Activated CD8-positive, alpha-beta memory T cell treated with anti-CD3 and anti-CD28 coated beads, Interleukin-2, amount 50 U/mL, for 48 hours (primary cell): ENCODE results near the gene IREB2.

Experiments used
- DNase-seq: peaks from one replicate; pipeline ENCODE4 v3.0.0-alpha.2; 2020

IREB2 gene

DNA sequence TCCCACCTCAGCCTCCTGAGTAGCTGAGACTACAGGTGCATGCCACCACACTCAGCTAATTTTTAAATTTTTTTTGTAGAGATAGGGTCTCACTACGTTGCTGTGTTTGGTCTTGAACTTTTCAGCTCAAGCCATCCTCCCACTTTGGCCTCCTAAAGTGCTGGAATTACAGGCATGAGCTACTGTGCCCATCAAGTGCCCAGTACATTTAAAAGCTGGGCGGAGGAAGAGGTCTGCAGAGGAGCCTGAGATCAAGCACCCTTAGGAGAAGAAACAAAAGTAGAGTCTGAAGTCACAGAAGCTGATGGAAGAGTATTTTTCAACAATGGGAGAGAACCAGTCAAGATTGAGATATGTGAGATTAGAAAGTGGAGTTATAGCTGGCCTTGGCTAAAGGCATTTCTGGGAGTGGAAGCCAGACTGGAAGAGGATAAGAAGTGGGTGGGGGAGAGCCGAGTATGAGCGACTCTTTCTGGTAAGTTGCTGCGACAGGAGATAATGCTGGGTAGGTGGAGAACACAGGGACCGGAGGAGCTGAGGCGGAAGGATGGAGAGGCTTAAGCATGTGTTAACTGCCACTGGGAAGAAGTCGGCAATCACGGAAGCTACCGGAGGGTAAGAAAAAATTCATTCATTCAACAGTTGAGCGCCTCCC is 782 bp upstream of the IREB2 start:
- peak; percentile 51 for DNase-seq

DNA sequence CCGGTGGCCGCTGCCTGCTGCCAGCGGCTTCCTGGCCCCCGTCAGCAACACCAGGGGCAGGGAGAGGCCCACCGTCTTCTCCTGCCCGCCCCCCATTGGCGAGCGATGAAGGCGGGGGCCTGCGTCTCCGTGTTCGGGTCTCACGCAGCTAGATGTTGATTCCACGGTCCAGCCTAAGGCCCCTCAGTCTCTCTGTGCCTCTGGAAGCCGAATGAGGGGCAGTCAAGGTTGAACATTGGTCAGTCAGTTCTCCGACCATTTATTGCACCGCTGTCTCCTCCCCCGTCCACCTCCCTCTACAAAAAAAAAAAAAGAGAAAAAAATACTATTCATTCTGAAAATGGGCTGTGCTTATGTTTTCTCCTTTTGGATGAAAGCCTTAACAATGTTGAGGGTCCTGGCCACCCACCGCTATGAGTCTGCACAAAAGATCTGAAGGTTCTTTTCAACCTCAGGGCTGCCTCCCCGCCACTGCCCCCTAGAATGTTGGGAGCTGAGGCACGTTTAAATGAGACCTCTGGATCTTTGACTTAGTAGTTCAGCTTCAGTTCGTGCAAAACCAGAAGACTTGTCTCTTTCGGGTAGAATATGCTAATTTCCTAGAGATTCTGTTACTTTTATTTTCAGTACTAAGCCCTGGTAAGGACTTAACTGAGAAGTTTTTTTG is 736 bp downstream of the IREB2 start:
- DNase-seq: peak; percentile 63

- peak; percentile 49 for DNase-seq
Observed at GRCh38 chr15:78440375-78441373, 2.7 kb downstream of the IREB2 start.

DNA sequence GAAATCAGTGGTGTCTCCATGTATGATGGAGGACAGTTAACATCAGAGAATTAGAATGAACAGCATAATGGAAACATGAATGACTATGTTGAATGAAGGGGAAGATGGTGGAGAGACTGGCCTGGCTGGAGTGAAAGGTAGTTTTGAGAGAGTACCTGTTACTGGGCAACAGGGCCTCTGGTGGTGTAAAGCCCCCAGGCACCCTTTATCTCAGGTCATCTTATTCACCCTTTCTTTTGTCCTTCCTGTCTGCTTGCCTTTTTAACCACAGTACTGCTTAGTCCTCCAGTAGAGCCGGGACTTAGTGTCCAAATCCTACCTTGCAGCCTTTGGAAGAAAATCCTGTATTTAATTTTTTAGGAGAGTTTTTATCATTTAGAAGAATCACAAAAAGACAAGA is 6.2 kb downstream of the IREB2 start:
- no peak for DNase-seq

- no peak for DNase-seq
Observed at GRCh38 chr15:78445875-78446274, 7.9 kb downstream of the IREB2 start.

- no peak for DNase-seq
Observed at GRCh38 chr15:78446551-78446950, 8.5 kb downstream of the IREB2 start.

- no peak for DNase-seq
Observed at GRCh38 chr15:78448441-78449219, 10.6 kb downstream of the IREB2 start.

- no peak for DNase-seq
Observed at GRCh38 chr15:78449220-78449999, 11.4 kb downstream of the IREB2 start.

DNA sequence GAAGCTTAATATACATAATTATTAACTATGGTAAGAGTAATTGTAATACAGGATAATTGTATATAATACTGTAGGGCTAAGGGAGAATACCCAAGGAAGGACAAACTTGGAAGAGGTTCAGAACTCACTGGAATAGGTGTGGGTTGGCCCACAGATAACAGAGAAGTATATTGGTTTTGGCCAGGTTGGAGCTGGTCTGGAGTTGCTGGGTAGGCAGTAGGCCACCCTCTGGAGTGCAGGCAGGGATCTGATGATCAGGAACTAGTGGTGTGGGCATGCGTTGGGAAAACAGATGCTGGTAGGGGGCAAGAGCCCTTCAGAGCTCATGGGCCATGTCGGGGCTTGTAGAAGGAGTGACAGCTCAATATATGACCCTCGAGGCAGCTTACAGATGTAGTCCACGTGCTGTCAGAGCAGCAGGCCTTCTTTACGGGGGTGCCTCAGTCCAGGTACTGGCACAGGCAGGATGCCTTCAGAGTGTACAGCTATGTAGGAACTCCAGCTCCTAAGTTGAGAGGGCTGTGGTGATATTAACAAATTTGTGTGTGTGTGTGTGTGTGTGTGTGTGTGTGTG is 12.4 kb downstream of the IREB2 start:
- DNase-seq: no peak

DNA sequence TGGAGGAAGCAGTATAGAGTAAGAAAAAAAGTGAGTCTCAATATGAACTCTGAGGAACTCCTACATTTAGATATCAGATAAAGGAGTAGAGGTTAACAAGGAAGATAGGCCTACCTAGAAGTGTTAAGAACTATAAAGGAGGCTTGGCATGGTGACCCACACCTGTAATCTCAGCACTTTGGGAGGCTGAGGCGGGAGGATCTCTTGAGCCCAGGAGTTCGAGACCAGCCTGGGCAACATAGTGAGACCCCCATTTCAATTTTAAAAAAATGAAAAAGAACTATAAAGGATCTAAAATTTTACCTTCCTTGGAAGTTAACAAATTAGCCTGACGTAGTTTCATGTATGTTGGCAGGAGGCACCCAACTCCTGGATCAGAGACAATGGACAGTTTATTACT is 14.5 kb downstream of the IREB2 start:
- no peak for DNase-seq

GRCh38 chr15:78453447-78453846 is 15.4 kb downstream of the IREB2 start:
- DNase-seq: no peak

- DNase-seq: no peak
Observed at GRCh38 chr15:78454992-78455391, 17.0 kb downstream of the IREB2 start.

DNA sequence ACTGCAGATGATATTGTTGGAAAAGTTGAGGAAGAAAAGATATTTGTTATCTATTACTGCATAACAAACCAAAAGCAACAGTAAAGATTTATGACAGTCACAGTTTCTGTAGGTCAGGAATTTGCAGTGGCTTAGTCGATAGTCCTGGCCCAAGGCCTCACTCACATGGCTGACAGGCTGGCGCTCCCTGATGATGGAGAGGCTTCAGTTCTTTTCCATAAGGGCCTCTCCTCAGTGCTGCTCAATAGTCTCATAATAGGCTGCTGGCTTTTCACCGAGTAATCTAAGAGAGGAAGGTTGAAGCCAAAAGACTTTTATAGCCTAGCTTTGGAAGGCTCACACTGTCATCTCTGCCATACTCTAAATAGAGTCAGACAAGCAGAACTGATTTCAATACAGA is 17.7 kb downstream of the IREB2 start:
- DNase-seq: no peak

- no peak for DNase-seq
Observed at GRCh38 chr15:78456426-78456825, 18.4 kb downstream of the IREB2 start.

DNA sequence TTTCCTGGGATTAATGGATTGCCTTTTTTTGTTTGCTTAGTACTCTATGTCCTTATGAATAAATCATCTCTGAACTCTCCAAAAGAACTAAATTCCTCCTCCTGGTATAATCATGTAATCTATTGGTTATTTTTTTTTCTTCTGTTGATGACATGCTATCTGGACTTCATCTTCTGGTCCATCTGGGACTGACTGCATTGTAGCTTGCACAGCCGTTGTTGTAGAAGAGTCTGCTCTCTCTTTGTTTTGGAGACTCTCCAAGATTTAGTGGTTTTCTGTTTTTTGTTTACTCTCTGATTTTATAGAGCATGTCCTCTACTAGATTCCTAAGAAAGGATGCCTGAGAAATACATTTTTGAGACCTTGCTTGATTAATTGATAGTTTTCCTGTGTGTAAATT is 19.1 kb downstream of the IREB2 start:
- no peak for DNase-seq

- DNase-seq: no peak
Observed at GRCh38 chr15:78460737-78461136, 22.7 kb downstream of the IREB2 start.

- no peak for DNase-seq
Observed at GRCh38 chr15:78461171-78461888, 23.3 kb downstream of the IREB2 start.

DNA sequence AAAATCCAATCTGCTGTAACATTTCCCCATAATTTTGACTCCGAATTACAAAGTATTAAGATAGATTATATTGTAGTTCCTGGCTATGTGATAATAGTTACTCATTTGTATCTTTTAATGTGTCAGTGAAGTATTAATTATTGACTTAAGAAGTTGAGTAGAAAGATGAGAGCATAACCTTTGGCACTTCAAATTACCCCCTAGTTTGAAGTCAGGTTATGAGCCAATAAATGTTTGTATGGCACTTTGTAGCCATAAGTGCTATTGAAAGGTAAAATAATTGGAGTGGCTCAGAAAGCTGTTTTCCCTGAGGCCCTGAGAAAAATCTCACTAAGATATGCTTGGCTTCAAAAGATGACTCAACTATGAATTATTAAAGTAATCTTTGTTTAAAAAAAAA is 31.0 kb downstream of the IREB2 start:
- DNase-seq: no peak

DNA sequence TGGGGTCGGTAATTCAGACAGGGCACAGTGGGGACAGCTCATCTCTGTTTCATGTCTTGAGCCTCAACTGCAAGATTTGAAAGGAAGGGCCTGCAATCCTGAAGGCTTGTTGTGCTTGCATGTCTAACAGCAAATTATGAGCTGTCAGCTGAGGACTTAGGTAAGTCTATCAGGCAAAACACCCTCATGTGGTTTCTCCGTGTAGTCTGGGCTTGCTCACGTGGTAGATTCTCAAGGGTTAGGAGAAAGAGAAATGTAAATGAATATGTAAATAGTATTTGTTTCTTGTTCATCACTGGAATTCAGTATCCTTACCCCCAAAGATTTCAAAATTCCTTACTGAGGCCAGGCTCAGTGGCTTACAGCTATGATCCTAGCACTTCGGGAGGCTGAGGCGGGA is 39.3 kb downstream of the IREB2 start:
- DNase-seq: no peak

GRCh38 chr15:78479650-78480049 is 41.6 kb downstream of the IREB2 start:
- DNase-seq: no peak

- DNase-seq: no peak
Observed at GRCh38 chr15:78481917-78482316, 43.9 kb downstream of the IREB2 start.
